GM21529 (cell line): ENCODE data around the gene MMAA.
"Not testable (repeated sequence)": the region's sequence is repeated elsewhere in the genome, so short reads cannot be mapped to it uniquely, and the experiment has no call there.

Experiments
- ATAC-seq: cut with Tn5 transposase; IDR thresholded peaks from one replicate; pipeline ENCODE4 v1.9.1; 2021; ENCODE audit not compliant: unreplicated experiment

MMAA gene

DNA sequence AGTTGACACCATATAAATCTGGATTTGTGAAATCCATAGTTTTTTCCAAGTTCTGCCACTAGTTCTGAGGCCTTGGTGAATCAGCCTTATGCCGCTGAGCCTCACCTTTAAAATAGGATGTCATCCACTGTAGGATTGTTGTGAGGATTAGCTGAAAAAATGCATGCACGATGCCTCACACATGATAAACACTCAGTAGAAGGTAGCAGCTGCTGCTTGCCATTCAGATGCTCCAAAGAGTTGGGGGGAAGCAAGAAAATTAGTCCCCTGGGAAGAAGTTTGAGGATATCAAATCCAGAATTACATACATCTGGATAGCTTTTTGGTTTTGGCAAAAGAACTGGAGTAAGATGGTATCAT is 7.4 kb downstream of the MMAA start:
- ATAC-seq, result no peak

DNA sequence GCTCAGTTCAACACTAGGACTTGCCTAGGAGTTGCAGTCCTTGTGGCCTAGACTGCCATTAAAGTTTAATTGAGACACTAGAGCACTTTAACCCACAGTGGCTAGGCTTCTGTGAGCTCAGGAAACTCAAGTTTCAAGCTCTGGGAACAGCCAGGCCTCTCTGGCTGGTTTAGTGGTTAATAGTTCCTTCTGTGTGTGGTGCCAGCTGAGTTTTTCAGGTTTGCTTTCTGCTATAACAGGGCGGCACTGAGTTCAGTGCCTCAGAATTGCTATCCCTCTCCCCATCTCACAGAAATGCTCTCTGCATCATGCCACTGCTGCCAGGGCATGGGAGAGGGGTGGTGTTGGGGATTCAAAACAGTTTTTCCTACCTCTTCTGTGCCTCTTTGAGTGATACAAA is 15.9 kb downstream of the MMAA start:
- ATAC-seq, result no peak

DNA sequence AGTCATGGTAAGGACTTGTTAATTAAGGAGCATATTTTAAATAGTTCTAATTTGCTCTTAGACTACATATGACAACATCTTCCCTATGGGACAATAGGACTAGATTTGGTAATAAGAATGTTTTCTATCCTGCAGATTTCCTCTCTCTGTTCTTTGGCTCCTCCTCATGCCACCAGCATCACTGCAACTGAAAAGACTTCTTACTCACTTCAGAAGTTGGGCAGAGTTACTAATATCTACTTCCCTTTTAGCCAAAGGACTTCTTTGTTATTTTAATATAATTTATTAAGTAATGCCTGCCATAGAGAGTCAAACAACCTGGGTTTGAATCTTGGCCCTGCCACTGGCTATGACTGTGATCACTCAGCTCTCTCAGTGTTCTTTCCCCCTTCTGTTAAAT is 16.4 kb downstream of the MMAA start:
- no peak for ATAC-seq

DNA sequence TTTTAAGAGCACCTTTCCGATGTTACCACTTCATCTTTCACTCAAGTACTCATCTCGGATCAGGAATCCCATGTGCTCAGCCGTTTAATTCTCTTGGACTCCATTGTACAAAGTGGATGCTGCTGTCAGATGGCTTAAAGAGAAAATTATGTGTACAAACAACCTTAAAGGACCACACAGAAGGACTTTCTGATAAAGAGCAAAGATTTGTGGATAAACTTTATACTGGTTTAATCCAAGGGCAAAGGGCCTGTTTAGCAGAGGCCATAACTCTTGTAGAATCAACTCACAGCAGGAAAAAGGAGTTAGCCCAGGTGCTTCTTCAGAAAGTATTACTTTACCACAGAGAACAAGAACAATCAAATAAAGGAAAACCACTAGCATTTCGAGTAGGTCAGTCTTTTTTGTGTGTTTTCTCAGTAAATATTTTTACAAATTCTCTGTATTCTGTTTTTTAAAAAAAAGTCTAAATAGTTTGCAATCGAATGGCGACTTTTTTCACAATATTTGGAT is 20.1 kb downstream of the MMAA start:
- ATAC-seq, result no peak

- ATAC-seq, result not testable (repeated sequence)
Measured at GRCh38 chr4:145640236-145640635, 21.1 kb downstream of the MMAA start.

- no peak for ATAC-seq
Measured at GRCh38 chr4:145643295-145643694, 24.1 kb downstream of the MMAA start.

DNA sequence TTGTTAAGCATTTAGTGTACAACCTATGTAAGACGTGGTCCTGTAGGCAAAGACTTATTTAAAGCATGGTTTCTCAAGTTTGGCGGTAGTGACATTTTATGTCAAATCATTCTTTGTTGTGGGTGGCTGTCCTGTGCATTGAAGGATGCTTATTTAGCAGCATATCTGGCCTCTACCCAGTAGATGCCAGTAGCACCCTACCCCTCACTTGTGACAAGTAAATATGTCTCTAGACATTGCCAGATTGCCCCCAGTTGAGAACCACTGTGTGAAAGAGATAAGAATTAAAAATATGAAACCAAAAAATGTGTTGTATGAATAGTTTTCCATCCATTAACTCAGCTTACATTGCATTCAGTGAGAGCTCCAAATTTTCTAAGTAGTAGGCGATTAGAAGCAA is 25.5 kb downstream of the MMAA start:
- ATAC-seq, result no peak

- ATAC-seq, result no peak
Measured at GRCh38 chr4:145656156-145656555, 37.0 kb downstream of the MMAA start.

DNA sequence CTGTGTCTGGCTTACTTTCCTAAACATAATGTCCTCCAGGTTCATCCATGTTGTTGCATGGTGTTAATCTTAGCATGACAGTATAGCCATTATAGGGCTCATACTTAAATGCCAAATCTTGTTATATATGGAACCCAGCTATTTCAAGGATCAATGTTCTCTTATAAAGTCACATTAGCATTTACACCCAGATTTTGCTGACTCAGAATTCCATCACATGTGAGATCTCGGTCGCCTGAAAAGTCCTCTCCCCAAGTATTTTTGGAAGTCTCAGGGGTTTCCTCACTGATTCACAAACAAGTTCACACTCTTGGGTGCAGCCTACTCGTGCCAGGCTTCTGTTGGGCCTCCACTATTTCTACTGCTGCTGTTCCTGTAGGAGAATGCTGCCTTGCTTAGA is 40.9 kb downstream of the MMAA start:
- no peak for ATAC-seq

DNA sequence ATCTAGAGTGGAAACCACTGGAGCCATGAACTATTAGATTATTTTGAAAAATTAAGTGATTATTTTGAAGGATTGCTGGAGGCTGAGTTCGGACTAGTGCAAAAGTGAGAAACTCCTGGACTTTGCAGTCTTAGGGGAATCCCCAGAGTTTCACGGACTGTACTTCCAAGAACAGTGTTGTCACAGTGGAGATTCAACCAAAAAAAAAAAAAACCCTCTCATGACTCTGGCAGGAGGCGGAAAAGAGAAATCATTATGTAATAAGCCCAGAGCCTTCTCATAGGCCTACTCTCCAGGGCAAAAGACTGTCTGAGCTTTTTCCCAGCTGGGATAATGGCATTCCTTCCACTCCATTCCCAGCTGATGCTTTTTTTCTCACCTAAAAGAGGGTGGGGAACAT is 44.0 kb downstream of the MMAA start:
- ATAC-seq, result no peak

DNA sequence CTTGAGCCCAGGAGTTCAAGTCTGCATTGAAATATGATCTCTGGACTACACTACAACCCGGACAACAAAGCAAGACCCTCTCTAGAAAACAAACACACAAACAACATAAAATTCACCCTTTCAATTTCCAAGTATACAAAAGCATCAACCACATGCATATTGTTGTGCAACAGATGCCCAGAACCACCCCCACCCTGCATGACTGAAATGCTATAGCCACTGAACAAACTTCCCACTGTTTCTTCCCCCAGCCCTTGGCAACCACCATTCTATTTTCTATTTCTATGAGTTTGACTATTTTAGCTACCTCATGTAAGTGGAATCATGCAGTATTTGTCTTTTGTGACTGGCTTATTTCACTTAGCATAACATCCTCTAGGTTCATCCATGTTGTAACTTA is 46.6 kb downstream of the MMAA start:
- no peak for ATAC-seq

- no peak for ATAC-seq
Measured at GRCh38 chr4:145670422-145670821, 51.2 kb downstream of the MMAA start.

DNA sequence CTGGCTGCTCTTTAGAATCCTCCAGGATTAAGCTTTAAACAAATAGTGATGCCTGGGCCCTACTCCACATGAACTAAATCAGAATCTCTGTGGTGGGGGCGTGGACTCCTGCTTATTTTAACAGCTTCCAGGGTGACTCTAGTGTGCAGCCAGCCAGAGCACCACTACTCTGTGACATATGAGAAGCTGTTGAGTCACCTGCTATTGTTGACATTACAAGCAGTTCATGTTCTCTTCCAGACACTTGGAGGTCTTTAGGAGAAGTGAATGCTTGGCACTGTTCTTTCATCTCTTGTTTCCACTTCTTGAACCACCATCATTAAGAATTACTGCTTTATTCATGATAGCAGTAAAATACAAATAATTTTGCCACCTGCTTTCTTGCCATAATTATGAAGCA is 60.3 kb downstream of the MMAA start:
- no peak for ATAC-seq

DNA sequence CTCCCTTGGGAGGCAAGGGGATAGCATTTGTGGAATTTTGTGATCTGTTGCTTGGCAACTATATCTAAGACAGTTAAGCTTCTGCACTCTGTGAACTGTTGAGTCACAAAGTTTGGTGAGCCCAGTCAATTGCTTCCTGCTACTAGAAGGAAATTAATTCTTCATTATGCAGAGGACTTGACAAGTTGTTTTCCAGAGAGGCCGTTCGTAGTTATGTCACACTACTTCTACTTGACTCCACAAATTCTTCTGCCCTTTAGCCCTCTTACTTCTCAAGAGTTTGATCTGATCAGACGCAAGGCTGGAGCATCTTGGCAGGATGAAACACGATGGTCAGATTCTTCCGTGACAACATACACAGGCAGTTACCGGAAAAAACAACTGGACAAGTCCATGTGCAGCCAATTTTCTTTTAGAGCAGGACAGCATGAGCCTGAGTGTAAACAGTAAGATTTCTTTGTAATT is 60.8 kb downstream of the MMAA start, which contains the start of gene C4orf51:
C4orf51 (plus strand) TSS at position 156 of the 465 bp plus-strand sequence; CDS start at position 214, 58 bp downstream.
- ATAC-seq, result no peak

DNA sequence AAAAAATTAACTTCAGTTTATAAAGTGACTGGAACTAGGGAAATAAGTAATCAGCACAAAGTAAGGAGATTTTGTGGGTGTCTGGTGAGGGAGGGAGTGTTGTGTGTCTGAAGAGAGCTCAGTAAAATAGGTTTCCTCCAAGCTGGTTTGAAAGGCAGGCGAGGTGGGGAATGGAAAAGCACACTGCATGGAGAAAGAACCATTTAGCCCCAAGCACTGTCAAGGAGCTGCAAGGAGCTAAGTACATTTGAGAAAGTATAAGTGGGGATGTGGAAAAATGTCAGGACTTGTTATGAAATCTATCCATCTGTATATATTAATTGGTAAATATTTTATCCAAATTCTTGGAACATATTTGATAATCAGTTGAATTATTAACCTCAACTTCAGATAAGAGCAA is 61.7 kb downstream of the MMAA start:
- ATAC-seq, result no peak

- no peak for ATAC-seq
Measured at GRCh38 chr4:145681518-145681917, 62.3 kb downstream of the MMAA start.

DNA sequence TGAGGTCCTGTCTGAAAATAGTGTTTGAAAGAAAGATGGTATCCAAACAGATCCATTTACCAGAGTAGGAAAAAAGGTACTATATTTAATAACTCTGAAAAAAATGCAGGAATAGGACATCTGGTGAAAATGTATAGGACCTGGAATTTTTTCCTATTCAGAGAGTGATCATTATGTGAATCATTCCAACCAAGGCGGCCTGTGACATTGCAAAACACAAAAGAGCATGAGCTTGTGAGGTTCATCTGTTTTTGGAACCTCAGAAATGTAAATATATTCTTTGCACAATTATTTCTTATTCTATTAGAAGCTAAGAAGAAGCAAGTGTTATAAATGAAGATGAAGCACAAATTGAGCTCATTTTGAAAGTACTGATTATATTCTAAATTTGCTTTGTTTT is 62.8 kb downstream of the MMAA start:
- ATAC-seq, result no peak

- ATAC-seq, result no peak
Measured at GRCh38 chr4:145686991-145687390, 67.8 kb downstream of the MMAA start.

DNA sequence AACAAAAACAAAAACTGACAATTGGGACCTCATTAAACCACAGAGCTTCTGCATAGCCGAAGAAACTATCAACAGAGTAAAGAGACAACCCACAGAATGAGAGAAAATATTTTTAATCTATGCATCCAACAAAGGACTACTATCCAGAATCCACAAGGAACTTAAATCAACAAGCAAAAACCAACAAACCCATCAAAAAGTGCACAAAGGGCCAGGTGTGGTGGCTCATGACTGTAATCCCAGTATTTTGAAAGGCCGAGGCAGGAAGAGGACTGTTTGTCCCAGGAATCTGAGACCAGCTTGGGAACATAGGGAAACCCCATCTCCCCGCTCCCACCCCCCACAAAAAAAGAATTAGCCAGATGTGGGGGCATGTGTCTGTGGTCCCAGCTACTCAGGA is 71.4 kb downstream of the MMAA start:
- ATAC-seq, result no peak

DNA sequence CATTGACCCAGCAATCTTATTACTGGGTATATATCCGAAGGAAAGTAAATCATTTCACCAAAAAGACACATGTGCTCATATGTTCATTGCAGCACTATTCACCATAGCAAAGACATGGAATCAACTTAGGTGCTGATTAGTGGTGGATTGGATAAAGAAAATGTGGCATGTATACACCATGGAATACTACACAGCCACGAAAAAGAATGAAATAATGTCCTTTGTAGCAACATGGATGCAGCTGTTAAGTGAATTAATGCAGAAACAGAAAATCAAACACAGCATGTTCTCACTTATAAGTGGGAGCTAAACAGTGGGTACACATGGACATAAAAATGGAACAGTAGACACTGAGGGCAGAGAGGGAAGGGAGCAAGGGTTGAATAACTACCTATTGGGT is 72.2 kb downstream of the MMAA start:
- ATAC-seq, result not testable (repeated sequence)

GRCh38 chr4:145694929-145695328 is 75.7 kb downstream of the MMAA start:
- ATAC-seq, result no peak

GRCh38 chr4:145697332-145697731 is 78.1 kb downstream of the MMAA start:
- ATAC-seq, result no peak

GRCh38 chr4:145698507-145698906 is 79.3 kb downstream of the MMAA start:
- no peak for ATAC-seq
